IPS-18a (cell line): ENCODE results near the gene NOP16.

ENCODE experiments used
- H3K27ac ChIP-seq: one replicate; pipeline ENCODE4 v1.5.1; 2013; ENCODE audit warnings: low read length
- H3K27me3 ChIP-seq: one replicate; pipeline ENCODE4 v1.6.1; 2013; ENCODE audit warnings: mild to moderate bottlenecking, low read length; ENCODE audit not compliant: control insufficient read depth, insufficient read depth
- H3K36me3 ChIP-seq: one replicate; pipeline ENCODE4 v1.6.1; 2013; ENCODE audit warnings: low read depth, low read length; ENCODE audit not compliant: control insufficient read depth
- H3K4me1 ChIP-seq: one replicate; pipeline ENCODE4 v1.6.1; 2013; ENCODE audit warnings: low read depth, low read length; ENCODE audit not compliant: control insufficient read depth
- H3K4me3 ChIP-seq: one replicate; pipeline ENCODE4 v1.5.1; 2013; ENCODE audit warnings: low read length
- H3K9ac ChIP-seq: one replicate; pipeline ENCODE4 v1.6.1; 2013; ENCODE audit warnings: mild to moderate bottlenecking, low read length, moderate library complexity
- H3K9me3 ChIP-seq: one replicate; pipeline ENCODE4 v1.6.1; 2013; ENCODE audit warnings: low read depth, low read length; ENCODE audit not compliant: control insufficient read depth

NOP16 gene

GRCh38 chr5:176391999-176392398 is 3.6 kb upstream of the NOP16 start:
- H3K27ac ChIP-seq = no peak overlapping the region
- no peak overlapping the region for H3K4me3 ChIP-seq

GRCh38 chr5:176391479-176391878 is 3.1 kb upstream of the NOP16 start:
- Histone ChIP-seq H3K27me3 (no peaks in the 10 kb centered on the region), H3K4me1 (peaks cover 8% of the 10 kb centered on the region), H3K27ac (no peak overlapping the region), H3K36me3 (peaks cover 7% of the 10 kb centered on the region), H3K9ac (no peak overlapping the region), H3K9me3 (no peaks in the 10 kb centered on the region), H3K4me3 (no peak overlapping the region)

More at GRCh38 chr5:176391999-176392398, 3.6 kb upstream of the NOP16 start:
- Histone ChIP-seq H3K9ac (no peak overlapping the region), H3K4me1 (peaks cover 7% of the 10 kb centered on the region), H3K36me3 (peaks cover 4% of the 10 kb centered on the region), H3K27me3 (no peaks in the 10 kb centered on the region), H3K9me3 (no peaks in the 10 kb centered on the region)

- Histone ChIP-seq H3K27ac (peak overlapping the region; percentile 91), H3K4me3 (peak overlapping the region; percentile 100), H3K9ac (peak overlapping the region; percentile 99), H3K27me3 (no peaks in the 10 kb centered on the region), H3K36me3 (peaks cover 26% of the 10 kb centered on the region), H3K9me3 (no peaks in the 10 kb centered on the region), H3K4me1 (peaks cover 8% of the 10 kb centered on the region)
Observed at GRCh38 chr5:176389135-176390123, 1.0 kb upstream of the NOP16 start.

- H3K4me1 ChIP-seq = peaks cover 8% of the 10 kb centered on the region
- peak overlapping the region; percentile 69 for H3K27ac ChIP-seq
- peak overlapping the region; percentile 100 for H3K4me3 ChIP-seq
- H3K36me3 ChIP-seq = peaks cover 41% of the 10 kb centered on the region
- no peaks in the 10 kb centered on the region for H3K27me3 ChIP-seq
- peak overlapping the region; percentile 99 for H3K9ac ChIP-seq
- no peaks in the 10 kb centered on the region for H3K9me3 ChIP-seq
Observed at GRCh38 chr5:176388003-176388443, 375 bp downstream of the NOP16 start.

GRCh38 chr5:176387384-176387925 is 943 bp downstream of the NOP16 start:
- Histone ChIP-seq H3K27me3 (no peaks in the 10 kb centered on the region), H3K9me3 (no peaks in the 10 kb centered on the region), H3K9ac (peak overlapping the region; percentile 99), H3K4me1 (peaks cover 8% of the 10 kb centered on the region), H3K27ac (peak overlapping the region; percentile 69), H3K4me3 (peak overlapping the region; percentile 100), H3K36me3 (peaks cover 46% of the 10 kb centered on the region)

- Histone ChIP-seq H3K9ac (no peak overlapping the region), H3K4me1 (peaks cover 8% of the 10 kb centered on the region), H3K27ac (no peak overlapping the region), H3K36me3 (peaks cover 53% of the 10 kb centered on the region), H3K4me3 (no peak overlapping the region), H3K27me3 (no peaks in the 10 kb centered on the region), H3K9me3 (no peaks in the 10 kb centered on the region)
Observed at GRCh38 chr5:176386491-176386890, 1.9 kb downstream of the NOP16 start.

- H3K27ac ChIP-seq = no peak overlapping the region
- no peak overlapping the region for H3K9ac ChIP-seq
- peaks cover 8% of the 10 kb centered on the region for H3K4me1 ChIP-seq
- H3K27me3 ChIP-seq = no peaks in the 10 kb centered on the region
- H3K36me3 ChIP-seq = peaks cover 52% of the 10 kb centered on the region
- no peak overlapping the region for H3K4me3 ChIP-seq
- no peaks in the 10 kb centered on the region for H3K9me3 ChIP-seq
Observed at GRCh38 chr5:176384991-176385390, 3.4 kb downstream of the NOP16 start.

GRCh38 chr5:176384366-176384930 is 4.0 kb downstream of the NOP16 start:
- Histone ChIP-seq H3K4me1 (peaks cover 8% of the 10 kb centered on the region), H3K4me3 (no peak overlapping the region), H3K9ac (no peak overlapping the region), H3K9me3 (no peaks in the 10 kb centered on the region), H3K27ac (no peak overlapping the region), H3K27me3 (no peaks in the 10 kb centered on the region), H3K36me3 (peaks cover 57% of the 10 kb centered on the region)

GRCh38 chr5:176383961-176384360 is 4.4 kb downstream of the NOP16 start:
- Histone ChIP-seq H3K36me3 (peaks cover 57% of the 10 kb centered on the region), H3K9me3 (no peaks in the 10 kb centered on the region), H3K4me3 (no peak overlapping the region), H3K27ac (no peak overlapping the region), H3K27me3 (no peaks in the 10 kb centered on the region), H3K9ac (no peak overlapping the region), H3K4me1 (peaks cover 8% of the 10 kb centered on the region)

- H3K27ac ChIP-seq = no peak overlapping the region
- H3K4me3 ChIP-seq = no peak overlapping the region
- H3K27me3 ChIP-seq = no peaks in the 10 kb centered on the region
- H3K36me3 ChIP-seq = peaks cover 57% of the 10 kb centered on the region
- H3K9me3 ChIP-seq = no peaks in the 10 kb centered on the region
- H3K9ac ChIP-seq = no peak overlapping the region
- H3K4me1 ChIP-seq = peaks cover 8% of the 10 kb centered on the region
Observed at GRCh38 chr5:176383248-176383905, 5.0 kb downstream of the NOP16 start.

- Histone ChIP-seq H3K9ac (no peak overlapping the region), H3K9me3 (no peaks in the 10 kb centered on the region), H3K27me3 (no peaks in the 10 kb centered on the region), H3K4me1 (peaks cover 8% of the 10 kb centered on the region), H3K36me3 (peaks cover 57% of the 10 kb centered on the region), H3K4me3 (no peak overlapping the region), H3K27ac (no peak overlapping the region)
Observed at GRCh38 chr5:176382721-176383120, 5.7 kb downstream of the NOP16 start.
